Kidney capillary endothelial cell (primary cell): ENCODE results near the gene UBE2L5.

Experiments used
- DNase-seq: peaks from one replicate; pipeline ENCODE4 v3.0.0-alpha.2; 2018; ENCODE audit warnings: low spot score

Gene UBE2L5

DNA sequence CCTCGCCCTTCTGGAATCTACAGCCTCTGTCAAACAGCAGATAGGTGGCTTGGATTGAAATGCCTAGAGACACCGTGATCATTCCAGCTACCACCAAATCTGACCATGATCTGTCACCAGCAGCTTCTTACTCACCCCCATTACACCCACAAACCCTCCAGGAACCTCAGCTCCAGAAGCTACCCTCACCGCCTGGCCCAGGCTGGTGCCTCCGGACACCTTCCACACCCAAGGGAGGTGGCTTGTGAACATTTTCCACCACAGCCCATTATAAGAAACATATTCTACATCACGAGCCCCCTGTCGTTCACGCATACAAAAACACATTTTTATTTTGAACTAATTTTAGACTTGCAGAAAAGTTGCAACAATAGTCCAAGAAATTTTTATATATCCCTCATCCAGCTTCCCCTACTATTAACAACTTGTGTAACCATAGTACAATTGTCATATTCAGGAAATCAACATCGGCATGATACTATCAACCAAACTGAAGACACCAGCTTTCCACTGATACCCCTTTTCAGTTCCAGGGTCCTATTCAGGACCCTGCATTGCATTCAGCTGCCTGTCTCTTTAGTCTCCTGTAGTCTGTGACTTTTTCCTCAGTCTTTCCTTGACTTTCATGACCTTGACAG, 15.4 kb upstream of the UBE2L5 start:
- DNase-seq: no peak

DNA sequence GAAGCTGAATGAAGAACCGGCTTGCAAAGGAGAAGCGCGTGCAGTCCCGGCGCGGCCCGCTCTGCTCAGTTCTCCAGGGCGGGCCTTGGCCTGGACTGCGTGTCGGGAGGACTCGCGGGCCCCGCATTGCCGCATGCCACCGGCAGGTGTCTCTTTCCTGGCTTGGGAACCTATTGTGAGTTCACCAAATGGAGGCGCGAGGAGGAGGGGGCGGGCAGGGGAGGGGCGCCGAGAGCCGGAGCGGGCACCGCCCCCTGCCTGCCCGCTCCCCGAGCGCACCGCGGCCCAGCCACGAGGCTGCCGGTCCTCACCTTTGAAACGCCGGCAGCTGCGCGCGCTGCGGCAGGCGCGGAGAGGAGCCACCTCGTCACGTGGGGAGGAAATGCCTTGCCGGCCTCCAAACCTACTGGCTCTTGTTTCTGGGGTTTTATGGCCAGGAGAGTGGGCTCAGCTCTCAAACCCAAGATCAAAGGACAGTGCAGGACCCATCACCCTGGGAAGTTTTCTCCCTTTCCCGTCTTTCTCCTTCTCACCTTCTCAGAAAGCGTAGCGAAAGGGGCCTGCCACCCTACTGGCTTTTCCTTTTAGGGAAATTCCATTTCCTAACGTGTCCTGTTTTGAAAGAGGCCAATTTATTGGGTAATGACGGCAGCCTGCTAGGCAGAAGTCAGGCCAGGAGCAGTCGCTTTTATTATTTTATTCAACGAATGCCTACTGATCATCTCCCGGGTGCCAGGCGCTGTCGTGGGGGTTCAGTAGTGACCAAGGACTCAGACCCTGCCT, 13.8 kb upstream of the UBE2L5 start:
- peak; percentile 74 for DNase-seq

DNA sequence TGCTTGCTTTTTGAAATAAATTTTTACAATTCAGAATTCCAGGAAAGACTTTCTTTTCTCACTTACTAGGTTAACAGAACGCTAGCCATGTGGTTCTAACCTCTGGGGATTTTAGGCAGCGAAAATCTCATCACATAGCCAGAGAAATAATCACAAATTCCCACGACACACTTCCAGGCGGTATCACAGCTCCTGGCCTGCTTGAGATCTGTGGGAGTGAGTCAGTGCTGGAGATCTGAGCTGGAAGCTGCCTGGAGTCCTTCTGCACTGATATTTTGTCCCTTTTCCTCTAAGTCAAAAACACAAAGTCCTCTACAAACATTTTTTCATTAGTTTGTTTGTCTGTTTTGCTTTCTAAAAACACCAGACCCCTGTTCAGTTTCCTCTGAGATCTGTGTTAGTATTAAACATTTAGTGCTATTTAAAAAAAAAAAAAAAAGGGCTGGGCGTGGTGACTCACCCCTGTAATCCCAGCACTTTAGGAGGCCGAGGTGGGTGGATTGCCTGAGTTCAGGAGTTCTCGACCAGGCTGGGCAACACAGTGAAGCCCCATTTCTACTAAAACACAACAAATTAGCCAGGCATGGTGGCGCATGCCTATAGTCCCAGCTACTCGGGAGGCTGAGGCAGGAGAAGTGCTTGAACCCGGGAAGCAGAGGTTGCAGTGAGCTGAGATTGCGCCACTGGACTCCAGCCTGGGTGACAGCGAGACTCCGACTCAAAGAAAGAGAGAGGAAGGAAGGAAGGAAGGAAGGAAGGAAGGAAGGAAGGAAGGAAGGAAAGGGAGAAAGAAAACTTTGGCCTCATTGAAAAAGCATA, 12.2 kb upstream of the UBE2L5 start:
- no peak for DNase-seq

DNA sequence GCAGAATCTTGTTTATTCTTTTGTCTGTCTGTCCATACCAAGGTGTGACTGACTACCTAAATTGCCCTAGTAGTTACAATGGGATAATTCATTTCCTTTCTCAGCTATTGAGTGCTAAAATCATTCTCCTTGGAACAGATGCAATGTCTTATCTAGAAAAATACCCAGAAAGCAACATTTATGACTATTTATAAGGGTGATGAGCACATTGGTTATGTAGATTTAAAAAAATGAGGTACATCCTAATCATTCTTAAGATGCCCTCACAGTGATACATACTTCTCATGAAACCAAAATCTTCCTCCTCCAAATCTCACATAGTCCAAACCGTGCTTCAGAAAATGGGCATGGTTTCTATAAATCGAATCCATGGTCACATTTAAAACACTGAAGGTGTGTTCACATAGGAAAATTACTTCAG, 11.6 kb upstream of the UBE2L5 start:
- no peak for DNase-seq

DNA sequence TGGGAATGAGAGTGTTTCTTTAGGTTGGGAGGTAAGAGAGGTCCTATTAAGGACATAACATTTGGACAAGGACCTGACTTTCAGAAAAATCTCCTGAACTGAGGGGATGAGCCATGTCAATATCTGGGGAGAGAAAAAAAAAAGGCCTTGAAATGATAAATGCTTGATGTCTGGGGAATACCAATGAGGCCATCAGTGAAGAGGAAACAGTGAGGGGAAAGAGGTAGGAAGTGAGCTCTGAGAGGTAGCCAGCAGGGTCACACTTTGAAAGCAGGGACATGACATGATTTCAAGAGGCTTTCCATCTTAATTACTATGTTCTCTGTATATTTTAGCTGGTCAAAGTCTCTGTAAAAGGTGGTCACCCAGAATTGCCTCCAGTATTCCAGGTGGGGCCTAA, 9.9 kb upstream of the UBE2L5 start:
- DNase-seq: no peak

DNA sequence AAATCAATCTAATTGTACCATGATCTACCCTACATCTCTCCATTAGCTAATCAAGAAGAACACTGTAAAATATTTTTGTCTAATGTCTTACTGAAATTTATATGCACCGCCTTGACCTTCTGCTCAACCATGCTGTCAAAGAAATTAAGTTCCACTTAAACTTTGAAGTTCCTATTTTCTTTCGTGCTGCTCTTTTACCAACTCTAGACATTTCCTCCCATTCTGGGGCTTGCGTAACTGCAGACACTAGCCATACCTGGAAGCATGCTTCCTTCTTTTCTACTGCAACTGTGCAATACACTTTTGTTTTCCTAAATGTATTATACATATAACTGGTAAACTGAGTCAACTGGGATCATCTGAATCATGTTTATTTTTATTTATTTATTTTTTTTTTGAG, 8.5 kb upstream of the UBE2L5 start:
- DNase-seq: no peak

DNA sequence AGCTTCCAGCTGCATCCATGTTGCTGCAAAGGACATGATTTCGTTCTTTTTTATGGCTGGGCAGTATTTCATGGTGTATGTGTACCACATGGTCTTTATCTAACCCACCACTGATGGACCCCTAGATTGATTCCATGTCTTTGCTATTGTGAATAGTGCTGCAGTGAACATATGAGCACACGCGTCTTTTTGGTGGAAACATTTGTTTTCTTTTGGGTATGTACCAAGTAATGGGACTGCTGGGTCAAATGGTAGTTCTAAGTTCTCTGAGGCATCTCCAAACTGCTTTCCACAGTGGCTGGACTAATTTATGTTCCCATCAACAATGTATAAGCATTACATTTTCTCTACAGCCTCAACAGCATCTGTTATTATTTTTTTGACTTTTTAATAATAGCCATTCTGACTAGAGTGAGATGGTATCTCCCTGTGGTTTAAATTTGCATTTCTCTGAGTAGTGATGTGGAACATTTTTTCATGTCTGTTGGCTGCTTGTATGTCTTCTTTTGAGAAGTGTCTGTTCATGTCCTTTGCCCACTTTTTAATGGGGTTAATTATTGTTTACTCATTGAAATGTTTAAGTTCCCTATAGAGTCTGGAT, 6.8 kb upstream of the UBE2L5 start:
- no peak for DNase-seq

DNA sequence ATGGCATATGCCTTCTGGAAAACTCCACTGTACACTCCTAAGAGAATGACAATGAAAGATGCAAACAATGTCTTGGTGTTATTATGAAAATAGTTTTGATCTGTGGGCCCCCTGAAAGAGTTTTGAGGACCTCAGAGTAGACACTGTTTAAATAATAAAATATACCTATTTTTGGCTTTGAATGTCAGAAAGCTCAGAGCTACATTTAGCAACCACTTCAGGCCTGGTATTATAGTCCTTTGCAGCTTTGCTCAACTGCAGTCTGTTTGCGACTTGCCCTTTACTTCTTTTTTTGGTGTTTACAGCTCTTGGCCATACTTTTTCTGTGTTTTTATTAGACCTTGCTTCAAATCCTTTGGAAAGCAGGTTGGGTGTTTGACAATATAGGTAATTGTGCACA, 5.8 kb upstream of the UBE2L5 start:
- no peak for DNase-seq

DNA sequence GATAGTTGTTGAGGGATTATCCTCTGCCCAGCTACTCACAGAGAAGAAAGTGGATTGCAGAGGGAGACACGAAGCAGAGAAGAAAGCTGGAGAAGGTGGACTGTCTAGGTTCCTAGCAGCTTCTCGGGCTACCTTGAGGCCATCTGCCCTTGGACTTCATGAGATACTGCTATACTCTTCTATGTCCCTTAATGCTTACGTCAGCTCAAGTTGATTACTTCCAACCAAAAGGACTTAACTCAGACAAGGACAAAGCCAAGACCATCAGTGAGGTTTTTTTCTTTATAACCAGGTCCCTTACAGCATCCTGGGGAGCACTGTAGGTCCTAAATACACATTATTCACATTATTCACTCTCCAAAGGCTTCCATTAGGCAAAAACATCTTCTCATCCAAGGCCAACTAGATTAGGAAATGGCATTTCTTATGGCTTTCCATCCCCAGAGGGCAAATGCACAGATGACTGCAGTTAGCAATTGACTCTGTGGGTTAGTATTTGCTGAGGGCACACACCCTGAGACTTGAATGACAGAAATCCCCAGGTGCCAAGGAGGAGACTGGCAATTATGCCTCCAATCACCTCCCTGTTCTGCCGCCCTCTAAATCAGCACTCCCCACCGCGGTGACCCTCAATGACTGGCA, 4.1 kb upstream of the UBE2L5 start:
- no peak for DNase-seq

DNA sequence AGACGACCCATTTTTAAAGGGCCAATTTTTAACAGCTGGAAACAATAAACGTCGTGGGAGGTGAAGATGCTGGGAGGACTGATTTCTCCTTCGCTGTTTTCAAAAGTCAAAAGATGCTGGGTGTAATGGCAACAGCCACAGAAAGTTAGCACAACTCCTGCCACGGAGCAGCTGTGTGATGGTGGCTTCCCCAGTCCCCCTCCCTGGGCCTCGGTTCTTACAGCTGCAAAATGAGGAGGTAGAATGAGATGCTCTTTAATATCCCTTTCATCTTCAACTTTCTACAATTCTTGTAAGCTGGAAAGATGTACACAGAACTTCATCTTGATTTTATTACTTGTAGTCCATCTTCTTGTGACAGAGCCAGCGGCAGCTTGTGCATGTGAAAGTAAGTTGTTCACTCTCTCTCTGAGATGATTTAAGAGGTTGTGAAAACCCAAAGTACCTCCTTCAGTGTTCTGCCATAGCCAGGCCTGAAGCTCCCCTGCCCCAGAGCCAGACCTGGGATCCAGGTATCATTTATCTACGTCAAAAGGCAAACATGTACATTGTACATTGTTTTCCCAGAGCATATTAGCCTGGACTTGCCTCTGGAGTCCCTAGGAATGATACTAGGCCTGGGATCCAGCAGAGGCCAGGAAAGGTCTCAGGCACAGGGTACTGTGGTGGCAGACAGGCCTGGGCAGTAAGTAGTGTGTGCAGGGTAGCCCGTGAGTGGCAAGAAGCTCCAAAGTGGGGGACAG, 3.4 kb upstream of the UBE2L5 start:
- no peak for DNase-seq

DNA sequence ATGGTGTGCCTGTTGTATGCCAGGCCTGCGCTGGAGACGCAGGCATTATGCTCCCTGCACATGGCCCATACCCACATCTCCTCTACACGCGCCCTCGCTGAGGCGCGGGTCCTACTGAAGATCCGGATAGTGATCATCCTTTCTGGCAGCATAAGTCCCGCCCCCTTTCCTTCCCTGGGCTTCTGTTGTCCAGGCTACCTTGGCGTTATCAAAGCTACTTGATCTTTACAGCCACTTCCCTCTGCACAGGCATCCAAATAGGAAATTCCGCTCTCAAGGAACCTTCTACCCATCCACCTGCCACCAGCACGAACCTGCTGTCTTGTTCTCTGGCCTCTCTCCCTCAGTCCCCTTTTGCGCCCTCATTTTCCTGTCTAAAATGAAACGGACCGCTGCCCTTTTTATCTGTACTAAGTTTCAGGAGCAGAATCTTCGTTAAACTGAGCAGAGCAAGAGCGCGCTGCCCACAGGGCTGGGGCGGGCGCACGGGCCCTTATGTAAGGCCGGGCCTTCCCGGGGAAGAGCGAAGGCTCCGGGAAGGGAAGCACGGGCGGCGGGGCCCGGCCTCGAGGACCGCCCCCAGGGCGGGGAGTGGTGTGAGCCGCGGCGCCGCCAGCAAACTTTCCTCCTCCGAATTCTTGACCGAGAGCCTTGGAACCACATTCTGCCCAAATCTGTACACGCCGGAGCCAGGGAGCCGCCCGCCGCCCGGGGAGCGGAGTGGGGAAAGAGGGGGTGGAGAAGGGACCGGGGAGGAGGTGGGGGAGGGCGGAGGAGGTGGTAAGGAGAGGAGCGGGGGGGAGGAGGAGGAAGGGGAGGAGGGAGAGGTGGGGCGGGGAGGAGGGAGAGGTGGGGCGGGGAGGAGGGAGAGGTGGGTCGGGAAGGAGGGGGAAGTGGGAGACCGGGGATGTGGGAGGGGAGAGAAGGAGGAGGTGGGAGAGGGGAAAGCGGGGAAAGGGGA, 920 bp upstream of the UBE2L5 start:
- DNase-seq: peak; percentile 67

DNA sequence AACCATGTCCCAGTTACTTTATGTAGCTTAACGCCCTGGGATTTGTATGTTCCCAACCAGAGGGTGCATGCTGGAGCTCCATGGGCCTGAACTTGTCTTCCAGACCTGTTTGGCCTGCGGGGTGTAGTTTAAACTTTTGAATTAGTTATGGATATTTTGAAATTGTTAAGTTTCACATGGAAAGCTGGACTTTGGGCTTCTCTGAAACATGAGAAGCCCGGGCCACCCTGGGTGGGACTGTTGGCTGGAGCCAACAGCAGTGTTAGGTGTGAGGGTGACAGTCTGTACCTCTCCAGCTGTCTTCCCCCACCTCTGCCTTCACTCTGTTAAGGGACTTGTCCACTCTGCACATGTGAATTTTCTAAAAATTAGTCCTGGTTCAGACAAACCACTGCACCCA, 1.6 kb downstream of the UBE2L5 start:
- DNase-seq: no peak

DNA sequence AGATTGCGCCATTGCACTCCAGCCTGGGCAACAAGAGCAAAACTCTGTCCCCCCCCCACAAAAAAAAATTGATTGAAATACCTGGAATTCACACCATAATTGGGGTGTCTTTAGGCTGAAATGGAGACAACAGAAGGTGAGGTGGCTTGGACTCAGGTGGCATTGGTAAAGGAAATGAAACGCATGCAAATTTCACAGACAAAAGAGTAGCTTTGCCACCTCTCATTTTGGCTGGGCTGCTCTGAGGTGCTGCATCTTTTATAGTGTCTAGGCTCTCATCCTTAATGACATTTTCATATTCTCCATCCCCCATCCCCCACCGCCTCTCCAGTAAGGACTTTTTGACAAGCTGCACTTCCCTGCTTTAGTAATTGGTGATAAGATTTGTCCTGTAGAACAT, 6.9 kb downstream of the UBE2L5 start:
- no peak for DNase-seq

DNA sequence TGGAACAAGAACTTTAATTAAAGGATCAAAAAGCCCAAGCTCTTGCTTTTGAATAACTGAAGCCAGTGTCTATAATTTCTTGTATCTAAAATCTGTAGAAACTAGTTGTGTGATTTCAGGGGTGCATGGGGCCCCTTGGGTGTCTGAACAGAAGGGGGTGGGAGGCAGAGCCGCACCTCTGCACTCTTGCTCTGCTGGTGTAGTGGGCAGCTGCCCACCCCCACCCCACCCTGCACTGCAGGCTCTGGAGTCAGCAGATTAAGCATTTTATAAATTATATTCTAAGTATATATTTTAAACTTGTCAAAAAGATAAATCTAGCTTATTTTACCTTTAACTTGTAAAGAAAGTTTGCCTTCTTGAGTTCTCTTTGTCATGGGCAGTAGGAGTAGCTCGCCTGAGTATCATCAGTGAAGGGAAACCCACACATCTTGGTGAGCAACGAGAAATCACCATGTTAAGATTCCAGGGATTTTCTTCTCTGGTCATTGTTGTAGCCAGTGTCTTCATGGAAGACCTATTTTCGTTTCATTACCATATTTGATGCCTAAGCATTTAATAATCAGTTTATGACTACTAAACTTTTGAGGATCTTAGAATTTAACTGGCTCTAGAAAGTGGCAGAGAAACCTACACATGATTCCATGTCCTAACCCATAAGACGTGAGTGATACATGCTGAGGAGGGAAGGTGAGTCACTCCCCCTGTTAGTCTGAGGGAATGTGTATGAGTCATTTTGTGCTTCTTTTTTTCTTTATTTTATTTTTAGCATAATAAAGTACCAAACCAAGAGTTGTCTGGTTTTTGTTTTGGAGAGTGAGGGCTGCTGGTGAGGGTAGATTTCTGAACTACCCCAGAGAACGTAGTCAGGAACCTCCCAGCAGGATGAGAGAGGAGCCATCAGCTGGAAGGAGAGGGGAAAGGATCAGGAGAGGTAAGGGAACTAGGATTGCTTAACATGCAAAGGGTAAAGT, 7.7 kb downstream of the UBE2L5 start:
- peak; percentile 91 for DNase-seq

DNA sequence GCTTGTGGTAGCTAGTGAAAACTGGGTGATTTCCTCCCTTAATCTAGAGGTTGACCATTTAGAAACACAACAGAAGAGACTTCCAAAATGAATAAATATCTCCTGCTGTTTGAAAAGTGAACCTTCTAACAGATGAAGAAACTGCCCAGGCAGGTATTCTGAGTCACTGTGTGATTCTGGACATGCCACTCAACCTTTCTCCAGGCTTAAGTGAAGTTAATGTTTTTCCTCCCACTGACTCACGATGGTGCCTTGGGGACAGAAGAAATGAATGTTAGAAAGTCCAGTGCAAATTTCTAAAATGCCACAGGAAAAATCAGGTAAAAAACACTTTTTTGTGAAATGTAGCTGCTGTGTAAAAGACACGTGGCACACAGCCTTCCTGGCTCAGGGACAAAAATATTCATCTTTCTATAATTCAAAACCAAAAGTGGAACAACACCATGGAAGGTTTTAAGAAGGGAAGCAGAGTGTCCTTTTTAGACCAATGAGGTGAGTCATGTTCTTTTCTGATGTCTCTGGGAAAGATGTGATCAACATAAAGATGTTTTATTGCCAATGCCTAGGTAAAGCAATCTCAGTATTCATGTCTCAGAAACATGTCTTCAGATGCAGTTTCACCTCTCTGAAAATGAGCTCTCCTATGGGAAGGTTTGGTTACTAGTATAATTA, 9.1 kb downstream of the UBE2L5 start:
- DNase-seq: no peak

DNA sequence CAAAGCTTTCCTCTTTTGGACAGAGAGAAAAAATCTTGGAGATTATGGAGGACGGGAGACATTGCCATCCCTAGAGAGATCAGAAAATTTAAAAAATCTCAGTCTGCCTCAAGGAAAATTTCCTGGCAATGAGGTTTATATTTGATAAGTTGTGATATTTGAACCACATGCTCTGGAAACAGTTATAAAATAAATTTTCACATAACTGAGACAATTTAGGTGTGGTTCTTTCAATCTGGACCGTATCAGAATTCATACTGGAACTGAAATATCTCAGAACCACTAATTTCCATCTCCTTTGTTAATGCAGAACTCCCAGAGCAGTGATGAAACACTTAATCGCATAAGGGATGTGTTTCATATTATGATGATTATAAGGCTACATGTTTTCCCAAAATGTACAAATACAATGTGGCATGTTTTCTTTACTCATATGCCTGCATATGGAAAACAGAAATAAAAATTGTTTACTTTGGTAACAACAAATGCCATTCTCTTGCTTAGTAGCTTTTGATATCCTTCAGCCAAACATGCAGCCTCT, 13.7 kb downstream of the UBE2L5 start:
- no peak for DNase-seq

DNA sequence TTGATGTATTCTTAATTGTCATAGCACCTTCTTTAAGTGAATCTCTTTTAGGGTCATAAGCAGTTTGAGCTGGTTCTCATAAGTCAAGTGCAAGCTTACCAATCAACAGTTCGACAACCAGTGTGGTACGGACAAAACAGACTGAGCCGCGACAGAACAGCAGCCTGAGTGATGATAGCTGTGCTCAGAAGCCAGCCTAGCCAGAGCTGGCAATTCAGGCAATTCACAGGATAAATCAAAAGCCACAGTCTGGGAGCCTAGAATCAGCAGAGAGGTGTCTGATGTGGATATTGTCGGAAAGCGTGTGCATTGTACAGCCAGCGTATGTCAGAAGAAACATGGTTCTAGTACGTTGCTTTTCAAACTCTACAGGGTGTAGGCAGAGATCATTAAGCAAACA, 14.9 kb downstream of the UBE2L5 start:
- no peak for DNase-seq

DNA sequence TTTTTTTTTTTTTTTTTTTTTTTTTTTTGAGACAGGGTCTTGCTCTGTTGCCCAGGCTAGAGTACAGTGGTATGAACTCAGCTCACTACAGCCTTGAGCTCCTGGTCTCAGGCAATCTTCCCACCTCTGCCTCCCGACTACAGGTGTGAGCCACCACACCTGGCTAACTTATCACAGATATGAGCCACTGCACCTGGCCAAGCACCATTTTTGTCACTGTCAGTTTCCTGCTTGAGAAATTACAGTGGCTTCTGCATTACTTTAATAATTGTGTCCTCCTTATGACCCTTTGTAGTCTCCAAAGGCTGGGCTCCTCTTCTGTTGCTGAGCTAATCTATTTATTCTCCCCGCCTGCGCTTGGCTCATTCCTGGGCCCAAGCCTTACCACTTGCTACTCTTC, 16.0 kb downstream of the UBE2L5 start:
- no peak for DNase-seq
